K562 (cell line): ENCODE measurements around the gene PRPF38A. TPM values are rescaled to one million over a fixed set of nuclear protein-coding genes. Genes with fewer than 3 reads are reported as not detected.

Experiments used
- CBX1 ChIP-seq: sonication (generic); IDR thresholded peaks from 2 replicates; pipeline ENCODE4 v1.6.1; 2016; ENCODE audit warnings: antibody characterized with exemption, low read depth, mild to moderate bottlenecking
- E2F3 ChIP-seq: fragments of 250-450 bp; sonication (Bioruptor Pico); IDR thresholded peaks from 2 replicates; pipeline ENCODE4 v1.4.0; 2020; ENCODE audit warnings: mild to moderate bottlenecking
- EWSR1 ChIP-seq: fragments of 450-650 bp; IDR thresholded peaks from 2 replicates; pipeline ENCODE4 v1.6.1; 2018; ENCODE audit warnings: borderline replicate concordance, mild to moderate bottlenecking, low read depth, moderate library complexity; ENCODE audit not compliant: partially characterized antibody
- LEF1 ChIP-seq: fragments of 450-650 bp; IDR thresholded peaks from 2 replicates; pipeline ENCODE4 v1.6.1; 2016; ENCODE audit warnings: mild to moderate bottlenecking
- RHOXF2B ChIP-seq: fragments of 250-450 bp; sonication (Bioruptor Pico); conservative IDR thresholded peaks from 2 replicates; pipeline ENCODE4 v1.5.1; 2021
- SP1 ChIP-seq: sonication (generic); formaldehyde crosslinking; IDR thresholded peaks from 2 replicates; pipeline ENCODE4 v1.8.1; 2022; ENCODE audit warnings: mild to moderate bottlenecking, missing genetic modification reagents
- TCF7 ChIP-seq: sonication (generic); IDR thresholded peaks from 2 replicates; pipeline ENCODE4 v1.6.1; 2016; ENCODE audit warnings: antibody characterized with exemption, borderline replicate concordance
- THRAP3 ChIP-seq: fragments of 450-650 bp; IDR thresholded peaks from 2 replicates; pipeline ENCODE4 v1.6.1; 2016; ENCODE audit warnings: mild to moderate bottlenecking, inconsistent platforms, borderline replicate concordance
- YY1 ChIP-seq, 3 experiments: IDR thresholded peaks; 2 replicates each; pipeline ENCODE4 v1.6.1; 2011; ENCODE audit warnings: low read length in 2 of 3, mild to moderate bottlenecking in 2 of 3, moderate library complexity in 2 of 3, borderline replicate concordance in 1 of 3, control low read depth in 1 of 3, low read depth in 1 of 3; ENCODE audit not compliant: insufficient read depth in 3 of 3, insufficient replicate concordance in 2 of 3, control insufficient read depth in 1 of 3, insufficient read length in 1 of 3; ENCODE audit errors: extremely low read depth in 1 of 3
- ZBTB1 ChIP-seq: sonication (generic); formaldehyde crosslinking; IDR thresholded peaks from 2 replicates; pipeline ENCODE4 v1.8.1; 2023; ENCODE audit warnings: missing genetic modification reagents, low read depth, mild to moderate bottlenecking, borderline replicate concordance
- polyA plus RNA-seq, 8 experiments: library from polyadenylated mRNA; depleted of rRNA in 4 of 8; stranded (reverse) in 5 of 8; unstranded in 3 of 8; fragments of >200 nt; fragmentation: Nextera tagmentation in 2 of 8; fragmentation: Illumina TruSeq in 1 of 8; extraction: Ambion mirVana in 2 of 8; extraction: Trizol in 1 of 8; gene quantifications; 2 replicates each; pipeline versions ENCODE4 v1.2.1 to v1.2.3, GENCODE V29; 2011 to 2014; ENCODE audit warnings: inconsistent platforms in 1 of 8, missing spikeins in 1 of 8
- total RNA-seq, 7 experiments: library from RNA; depleted of rRNA in 6 of 7; stranded (reverse); fragments of >200 nt in 6 of 7; fragmentation: Illumina TruSeq in 2 of 7; extraction: Trizol in 2 of 7; gene quantifications; 2 replicates each; pipeline versions ENCODE4 v1.2.1 to v1.2.3, GENCODE V29; 2011 to 2021; ENCODE audit warnings: low replicate concordance in 1 of 7
- TF ChIP-seq, protein P1 (sequence below): sonication (generic); formaldehyde crosslinking; IDR thresholded peaks from 2 replicates; pipeline ENCODE4 v1.8.1; 2023; ENCODE audit warnings: mild to moderate bottlenecking, missing genetic modification reagents
- TF ChIP-seq, protein P2 (sequence below): fragments of 450-650 bp; IDR thresholded peaks from 2 replicates; pipeline ENCODE4 v1.6.1; 2016
- TF ChIP-seq, protein P3 (sequence below): fragments of 250-450 bp; sonication (Bioruptor Pico); IDR thresholded peaks from 2 replicates; pipeline ENCODE4 v1.5.0; 2022; ENCODE audit warnings: mild to moderate bottlenecking
- TF ChIP-seq, protein P4 (sequence below): sonication (generic); formaldehyde crosslinking; IDR thresholded peaks from 2 replicates; pipeline ENCODE4 v1.8.1; 2023; ENCODE audit warnings: mild to moderate bottlenecking, missing genetic modification reagents, moderate library complexity
- TF ChIP-seq, protein P5 (sequence below): fragments of 450-650 bp; IDR thresholded peaks from one replicate; pipeline ENCODE4 v1.6.1; 2018; ENCODE audit warnings: mild to moderate bottlenecking, moderate library complexity; ENCODE audit not compliant: partially characterized antibody
- TF ChIP-seq, protein P6 (sequence below), 2 experiments: fragments of 450-650 bp; conservative IDR thresholded peaks; 2 replicates each; pipeline ENCODE4 v1.6.1; 2017; ENCODE audit warnings: mild to moderate bottlenecking in 2 of 2, moderate library complexity in 2 of 2

The PRPF38A gene
- total and polyA plus RNA-seq, 9 of the 15 experiments (the other 6 are each of a cell fraction or from before 2014, with no cell fraction given) = 53.6 to 198 (median 89.2) TPM

DNA sequence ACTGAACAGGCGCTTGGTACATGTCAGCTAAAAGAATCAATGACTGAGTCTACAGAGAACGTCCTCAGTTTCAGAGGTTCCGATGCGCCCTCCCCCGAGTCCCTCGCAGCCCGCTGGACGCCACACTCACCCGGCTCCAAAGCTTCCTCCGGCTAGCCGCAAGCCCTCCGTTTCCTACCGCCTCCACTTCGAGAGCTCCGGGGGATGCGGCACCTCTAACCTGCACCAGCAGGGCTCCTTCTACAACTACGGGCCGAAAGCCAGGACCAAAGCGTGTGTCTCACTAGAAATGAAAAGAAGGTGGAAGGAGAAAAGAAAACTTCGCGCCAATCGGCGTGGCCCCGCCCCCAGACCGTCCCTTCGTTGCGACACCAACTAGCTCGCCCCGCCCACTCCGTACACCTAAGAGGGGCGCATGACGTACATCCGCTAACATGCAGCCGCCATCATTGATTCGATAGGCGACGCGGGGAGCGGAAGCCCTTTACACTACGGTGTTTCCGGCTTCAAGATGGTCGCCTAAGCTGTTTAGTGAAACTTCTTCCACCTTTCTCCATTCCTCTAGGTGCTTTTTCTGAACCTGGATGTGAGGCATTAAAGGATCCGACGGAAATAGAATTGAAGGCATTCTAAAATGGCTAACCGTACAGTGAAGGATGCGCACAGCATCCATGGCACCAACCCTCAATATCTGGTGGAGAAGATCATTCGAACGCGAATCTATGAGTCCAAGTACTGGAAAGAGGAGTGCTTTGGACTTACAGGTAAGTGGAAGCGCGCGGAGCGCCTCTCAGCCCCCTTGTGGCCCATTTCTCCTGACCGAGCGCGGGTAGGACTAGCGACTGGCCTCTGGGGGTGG, at the start of gene PRPF38A, which contains the start of gene ORC1 (continued):
- TF ChIP-seq YY1 (IDR thresholded peaks at IDR 0.05; ENCODE audit: borderline replicate concordance in 1 of 3, control insufficient read depth in 1 of 3, extremely low read depth in 1 of 3, insufficient read depth in 3 of 3, insufficient read length in 1 of 3, insufficient replicate concordance in 2 of 3, low read depth in 1 of 3, low read length in 2 of 3) = peak; percentile 83 to 96 (median 95)
- peak; percentile 99 for TF ChIP-seq SP1 (CRISPR knock-in tag)
- 0 out of 2 replicates have a peak, but pooled peaks have one; percentile 15 for TF ChIP-seq CBX1
- TF ChIP-seq ZBTB1 = 0 out of 2 replicates have a peak, but pooled peaks have one; percentile 69
- no peak for TF ChIP-seq TCF7
- peak; percentile 75 for TF ChIP-seq E2F3
- TF ChIP-seq RHOXF2B (CRISPR knock-in tag) = no peak
- 0 out of 2 replicates have a peak, but pooled peaks have one; percentile 40 for TF ChIP-seq LEF1
- TF ChIP-seq, protein P1, sequence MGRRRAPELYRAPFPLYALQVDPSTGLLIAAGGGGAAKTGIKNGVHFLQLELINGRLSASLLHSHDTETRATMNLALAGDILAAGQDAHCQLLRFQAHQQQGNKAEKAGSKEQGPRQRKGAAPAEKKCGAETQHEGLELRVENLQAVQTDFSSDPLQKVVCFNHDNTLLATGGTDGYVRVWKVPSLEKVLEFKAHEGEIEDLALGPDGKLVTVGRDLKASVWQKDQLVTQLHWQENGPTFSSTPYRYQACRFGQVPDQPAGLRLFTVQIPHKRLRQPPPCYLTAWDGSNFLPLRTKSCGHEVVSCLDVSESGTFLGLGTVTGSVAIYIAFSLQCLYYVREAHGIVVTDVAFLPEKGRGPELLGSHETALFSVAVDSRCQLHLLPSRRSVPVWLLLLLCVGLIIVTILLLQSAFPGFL (CRISPR knock-in tag) = no peak
- TF ChIP-seq, protein P2, sequence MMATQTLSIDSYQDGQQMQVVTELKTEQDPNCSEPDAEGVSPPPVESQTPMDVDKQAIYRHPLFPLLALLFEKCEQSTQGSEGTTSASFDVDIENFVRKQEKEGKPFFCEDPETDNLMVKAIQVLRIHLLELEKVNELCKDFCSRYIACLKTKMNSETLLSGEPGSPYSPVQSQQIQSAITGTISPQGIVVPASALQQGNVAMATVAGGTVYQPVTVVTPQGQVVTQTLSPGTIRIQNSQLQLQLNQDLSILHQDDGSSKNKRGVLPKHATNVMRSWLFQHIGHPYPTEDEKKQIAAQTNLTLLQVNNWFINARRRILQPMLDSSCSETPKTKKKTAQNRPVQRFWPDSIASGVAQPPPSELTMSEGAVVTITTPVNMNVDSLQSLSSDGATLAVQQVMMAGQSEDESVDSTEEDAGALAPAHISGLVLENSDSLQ = peak; percentile 60
- 0 out of 2 replicates have a peak, but pooled peaks have one; percentile 84 for TF ChIP-seq THRAP3
- TF ChIP-seq, protein P3, sequence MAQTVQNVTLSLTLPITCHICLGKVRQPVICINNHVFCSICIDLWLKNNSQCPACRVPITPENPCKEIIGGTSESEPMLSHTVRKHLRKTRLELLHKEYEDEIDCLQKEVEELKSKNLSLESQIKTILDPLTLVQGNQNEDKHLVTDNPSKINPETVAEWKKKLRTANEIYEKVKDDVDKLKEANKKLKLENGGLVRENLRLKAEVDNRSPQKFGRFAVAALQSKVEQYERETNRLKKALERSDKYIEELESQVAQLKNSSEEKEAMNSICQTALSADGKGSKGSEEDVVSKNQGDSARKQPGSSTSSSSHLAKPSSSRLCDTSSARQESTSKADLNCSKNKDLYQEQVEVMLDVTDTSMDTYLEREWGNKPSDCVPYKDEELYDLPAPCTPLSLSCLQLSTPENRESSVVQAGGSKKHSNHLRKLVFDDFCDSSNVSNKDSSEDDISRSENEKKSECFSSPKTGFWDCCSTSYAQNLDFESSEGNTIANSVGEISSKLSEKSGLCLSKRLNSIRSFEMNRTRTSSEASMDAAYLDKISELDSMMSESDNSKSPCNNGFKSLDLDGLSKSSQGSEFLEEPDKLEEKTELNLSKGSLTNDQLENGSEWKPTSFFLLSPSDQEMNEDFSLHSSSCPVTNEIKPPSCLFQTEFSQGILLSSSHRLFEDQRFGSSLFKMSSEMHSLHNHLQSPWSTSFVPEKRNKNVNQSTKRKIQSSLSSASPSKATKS (CRISPR knock-in tag) = no peak
- TF ChIP-seq, protein P4, sequence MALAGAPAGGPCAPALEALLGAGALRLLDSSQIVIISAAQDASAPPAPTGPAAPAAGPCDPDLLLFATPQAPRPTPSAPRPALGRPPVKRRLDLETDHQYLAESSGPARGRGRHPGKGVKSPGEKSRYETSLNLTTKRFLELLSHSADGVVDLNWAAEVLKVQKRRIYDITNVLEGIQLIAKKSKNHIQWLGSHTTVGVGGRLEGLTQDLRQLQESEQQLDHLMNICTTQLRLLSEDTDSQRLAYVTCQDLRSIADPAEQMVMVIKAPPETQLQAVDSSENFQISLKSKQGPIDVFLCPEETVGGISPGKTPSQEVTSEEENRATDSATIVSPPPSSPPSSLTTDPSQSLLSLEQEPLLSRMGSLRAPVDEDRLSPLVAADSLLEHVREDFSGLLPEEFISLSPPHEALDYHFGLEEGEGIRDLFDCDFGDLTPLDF (CRISPR knock-in tag) = peak; percentile 85
- no peak for TF ChIP-seq EWSR1
- TF ChIP-seq, protein P5, sequence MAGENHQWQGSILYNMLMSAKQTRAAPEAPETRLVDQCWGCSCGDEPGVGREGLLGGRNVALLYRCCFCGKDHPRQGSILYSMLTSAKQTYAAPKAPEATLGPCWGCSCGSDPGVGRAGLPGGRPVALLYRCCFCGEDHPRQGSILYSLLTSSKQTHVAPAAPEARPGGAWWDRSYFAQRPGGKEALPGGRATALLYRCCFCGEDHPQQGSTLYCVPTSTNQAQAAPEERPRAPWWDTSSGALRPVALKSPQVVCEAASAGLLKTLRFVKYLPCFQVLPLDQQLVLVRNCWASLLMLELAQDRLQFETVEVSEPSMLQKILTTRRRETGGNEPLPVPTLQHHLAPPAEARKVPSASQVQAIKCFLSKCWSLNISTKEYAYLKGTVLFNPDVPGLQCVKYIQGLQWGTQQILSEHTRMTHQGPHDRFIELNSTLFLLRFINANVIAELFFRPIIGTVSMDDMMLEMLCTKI = no peak
- TF ChIP-seq, protein P6, sequence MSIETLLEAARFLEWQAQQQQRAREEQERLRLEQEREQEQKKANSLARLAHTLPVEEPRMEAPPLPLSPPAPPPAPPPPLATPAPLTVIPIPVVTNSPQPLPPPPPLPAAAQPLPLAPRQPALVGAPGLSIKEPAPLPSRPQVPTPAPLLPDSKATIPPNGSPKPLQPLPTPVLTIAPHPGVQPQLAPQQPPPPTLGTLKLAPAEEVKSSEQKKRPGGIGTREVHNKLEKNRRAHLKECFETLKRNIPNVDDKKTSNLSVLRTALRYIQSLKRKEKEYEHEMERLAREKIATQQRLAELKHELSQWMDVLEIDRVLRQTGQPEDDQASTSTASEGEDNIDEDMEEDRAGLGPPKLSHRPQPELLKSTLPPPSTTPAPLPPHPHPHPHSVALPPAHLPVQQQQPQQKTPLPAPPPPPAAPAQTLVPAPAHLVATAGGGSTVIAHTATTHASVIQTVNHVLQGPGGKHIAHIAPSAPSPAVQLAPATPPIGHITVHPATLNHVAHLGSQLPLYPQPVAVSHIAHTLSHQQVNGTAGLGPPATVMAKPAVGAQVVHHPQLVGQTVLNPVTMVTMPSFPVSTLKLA (conservative IDR thresholded peaks at IDR 0.05) = peak; percentile 62 to 82
